GM18508 (cell line): ENCODE results near the gene HMSD.
A peak's percentile ranks its signal among the peaks of the same experiment; 100 is the strongest.

ENCODE experiments used
- ATAC-seq: cut with Tn5 transposase; IDR thresholded peaks from one replicate; pipeline ENCODE4 v1.9.1; 2021; ENCODE audit warnings: moderate number of reproducible peaks; ENCODE audit not compliant: insufficient read depth, unreplicated experiment

Gene HMSD

GRCh38 chr18:63953811-63954210 lies 4.7 kb downstream of the HMSD start:
- ATAC-seq, result no peak

- ATAC-seq, result no peak
Measured at GRCh38 chr18:63956755-63957154, 7.7 kb downstream of the HMSD start.

- ATAC-seq, result no peak
Measured at GRCh38 chr18:63960891-63961290, 11.8 kb downstream of the HMSD start.

- no peak for ATAC-seq
Measured at GRCh38 chr18:63961435-63961980, 12.4 kb downstream of the HMSD start.

- no peak for ATAC-seq
Measured at GRCh38 chr18:63962137-63962536, 13.0 kb downstream of the HMSD start.

- peak; percentile 45 for ATAC-seq
Measured at GRCh38 chr18:63963615-63964256, 14.6 kb downstream of the HMSD start.

GRCh38 chr18:63964908-63965307 lies 15.8 kb downstream of the HMSD start:
- ATAC-seq, result no peak

GRCh38 chr18:63965716-63966330 lies 16.7 kb downstream of the HMSD start:
- no peak for ATAC-seq

GRCh38 chr18:63969942-63970808 lies 21.1 kb downstream of the HMSD start, which contains the start of gene SERPINB8:
TSS of gene SERPINB8 (plus strand) at chr18:63970081. CDS start at chr18:63978309, 8,228 bp downstream.
- peak; percentile 80 for ATAC-seq

- no peak for ATAC-seq
Measured at GRCh38 chr18:63970809-63971205, 21.7 kb downstream of the HMSD start.

- ATAC-seq, result no peak
Measured at GRCh38 chr18:63971320-63972001, 22.4 kb downstream of the HMSD start.

GRCh38 chr18:63972002-63972376 lies 22.9 kb downstream of the HMSD start:
- ATAC-seq, result no peak

GRCh38 chr18:63974991-63975390 lies 25.9 kb downstream of the HMSD start:
- ATAC-seq, result no peak

GRCh38 chr18:63975628-63976027 lies 26.5 kb downstream of the HMSD start:
- ATAC-seq, result no peak

- no peak for ATAC-seq
Measured at GRCh38 chr18:63977040-63977439, 27.9 kb downstream of the HMSD start.

GRCh38 chr18:63979409-63979920 lies 30.4 kb downstream of the HMSD start:
- ATAC-seq, result peak; percentile 56

- no peak for ATAC-seq
Measured at GRCh38 chr18:63980027-63980426, 30.9 kb downstream of the HMSD start.

GRCh38 chr18:63980896-63981460 lies 31.9 kb downstream of the HMSD start:
- no peak for ATAC-seq

GRCh38 chr18:63981719-63982118 lies 32.6 kb downstream of the HMSD start:
- no peak for ATAC-seq

GRCh38 chr18:63982361-63982760 lies 33.3 kb downstream of the HMSD start:
- no peak for ATAC-seq
